Stimulated activated CD8-positive, alpha-beta memory T cell treated with anti-CD3 and anti-CD28 coated beads, Interleukin-12 subunit alpha, Interleukin-12 subunit beta, amount 100 ng/mL, for 1 hour (primary cell): ENCODE data around the gene FAM53B.

Experiments used
- DNase-seq: peaks from one replicate; pipeline ENCODE4 v3.0.0-alpha.2; 2020; ENCODE audit warnings: low read depth

The FAM53B gene

DNA sequence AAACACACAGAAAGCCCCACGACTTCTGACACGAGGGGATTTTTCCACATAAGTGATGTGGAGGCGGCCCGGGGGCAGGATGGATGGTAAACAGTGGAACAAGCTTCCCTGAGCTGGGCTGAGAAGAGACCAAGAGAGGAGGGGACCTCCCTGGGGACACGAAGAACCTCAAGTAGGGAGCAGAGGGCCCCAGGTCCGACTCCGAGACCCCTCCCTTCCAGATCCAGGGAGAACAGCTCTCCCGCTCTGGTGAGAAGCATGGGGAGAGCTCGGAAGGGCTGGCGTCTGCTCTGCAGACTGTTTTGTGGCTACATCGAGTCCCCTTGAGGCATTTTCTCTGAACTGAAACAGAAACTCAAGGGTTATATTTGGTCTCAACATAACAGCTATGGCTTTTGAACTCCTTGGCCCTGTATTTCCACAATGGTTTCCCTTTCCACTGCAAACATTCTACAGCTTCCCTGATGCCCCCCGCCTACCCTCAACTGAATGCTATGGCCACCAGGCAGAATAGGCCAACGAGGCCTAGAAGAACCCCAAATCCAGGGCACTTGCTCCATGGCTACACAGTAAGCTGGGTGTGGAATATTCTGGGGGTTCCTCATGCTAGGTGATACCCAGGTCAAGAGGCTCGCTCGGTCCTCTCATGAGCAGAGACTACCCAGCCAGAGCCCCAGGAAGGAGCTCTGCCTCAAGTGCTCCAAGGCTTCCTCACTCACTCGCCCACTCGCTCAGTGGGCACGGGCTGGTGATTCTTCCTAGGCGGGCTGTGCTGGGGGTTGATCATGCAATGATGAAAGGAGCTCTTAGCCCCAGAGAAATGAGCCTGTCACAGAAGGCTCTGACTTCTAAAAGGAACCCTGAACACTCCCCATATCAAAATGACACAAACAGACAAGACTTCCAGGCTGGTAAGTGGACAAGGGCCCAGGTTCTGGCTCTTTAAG is 47.5 kb downstream of the FAM53B start:
- DNase-seq: no peak

- no peak for DNase-seq
These were observed 48.9 kb downstream of the FAM53B start for GRCh38 chr10:124695259-124695658.

GRCh38 chr10:124694481-124695220 is 49.5 kb downstream of the FAM53B start:
- no peak for DNase-seq

GRCh38 chr10:124693801-124694416 is 50.3 kb downstream of the FAM53B start:
- no peak for DNase-seq

GRCh38 chr10:124693396-124693795 is 50.8 kb downstream of the FAM53B start:
- DNase-seq: no peak

GRCh38 chr10:124692100-124692446 is 52.1 kb downstream of the FAM53B start:
- DNase-seq: no peak

- DNase-seq: no peak
These were observed 52.6 kb downstream of the FAM53B start for GRCh38 chr10:124691421-124692099.

DNA sequence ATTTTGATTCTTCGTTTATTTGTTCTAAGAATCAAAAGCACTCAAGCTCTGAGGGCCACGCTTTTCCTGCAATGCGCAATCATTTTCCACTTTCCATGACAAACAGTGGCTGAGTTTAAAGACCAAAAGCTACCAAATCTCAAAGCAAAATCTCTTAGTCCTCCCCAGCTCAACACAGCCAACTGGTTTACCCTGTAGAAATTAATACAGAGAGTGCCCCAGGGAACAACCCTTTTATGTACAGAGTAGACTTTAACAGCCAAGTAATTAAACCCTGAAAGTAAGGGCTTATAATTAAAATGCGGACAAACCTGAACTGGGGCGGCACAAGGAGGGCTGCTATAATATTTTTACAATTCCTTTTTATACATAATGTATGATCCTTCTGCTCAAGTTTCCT is 53.2 kb downstream of the FAM53B start:
- no peak for DNase-seq

- no peak for DNase-seq
These were observed 54.2 kb downstream of the FAM53B start for GRCh38 chr10:124689911-124690498.

DNA sequence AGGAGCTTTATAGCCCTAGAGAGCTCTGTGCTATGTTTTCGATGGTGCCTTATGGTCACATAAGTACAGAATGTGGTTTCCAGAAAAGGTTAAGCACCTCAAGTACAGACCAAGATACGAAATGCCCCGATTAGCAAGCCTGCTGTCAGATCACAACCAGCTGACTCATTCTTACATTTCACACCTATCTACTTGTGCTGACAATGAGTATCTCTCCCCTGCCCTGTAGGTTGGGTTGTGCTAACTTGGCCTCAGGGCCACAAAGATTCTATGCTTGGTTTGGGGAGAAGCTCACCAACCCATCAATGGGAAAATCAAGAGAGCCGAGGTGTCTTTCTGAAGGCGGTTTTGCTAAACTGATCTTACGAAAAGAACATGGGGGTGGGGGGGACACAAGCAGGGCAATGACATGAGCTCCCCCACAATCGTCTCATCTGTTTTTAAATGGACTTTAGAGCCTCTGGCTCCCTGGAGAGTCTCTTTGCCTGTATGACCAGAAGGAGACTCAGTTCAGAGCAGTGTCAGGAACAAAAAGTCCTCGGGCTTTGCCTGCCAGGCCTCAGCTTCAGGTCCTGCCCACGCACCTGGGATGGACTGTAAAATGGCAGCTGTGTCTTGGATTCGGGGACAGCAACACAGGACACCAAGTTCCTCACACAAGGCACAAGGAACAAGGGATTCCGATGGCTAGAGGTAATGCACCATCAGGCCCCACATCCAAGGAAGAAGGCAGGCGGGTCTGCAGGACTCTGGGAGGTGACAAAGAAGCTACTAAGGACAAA is 55.1 kb downstream of the FAM53B start:
- DNase-seq: peak; percentile 39

- no peak for DNase-seq
These were observed 55.8 kb downstream of the FAM53B start for GRCh38 chr10:124688386-124688785.

GRCh38 chr10:124686707-124687376 is 57.3 kb downstream of the FAM53B start:
- no peak for DNase-seq

- DNase-seq: no peak
These were observed 58.9 kb downstream of the FAM53B start for GRCh38 chr10:124685261-124685660.

- no peak for DNase-seq
These were observed 60.4 kb downstream of the FAM53B start for GRCh38 chr10:124683814-124684213.

DNA sequence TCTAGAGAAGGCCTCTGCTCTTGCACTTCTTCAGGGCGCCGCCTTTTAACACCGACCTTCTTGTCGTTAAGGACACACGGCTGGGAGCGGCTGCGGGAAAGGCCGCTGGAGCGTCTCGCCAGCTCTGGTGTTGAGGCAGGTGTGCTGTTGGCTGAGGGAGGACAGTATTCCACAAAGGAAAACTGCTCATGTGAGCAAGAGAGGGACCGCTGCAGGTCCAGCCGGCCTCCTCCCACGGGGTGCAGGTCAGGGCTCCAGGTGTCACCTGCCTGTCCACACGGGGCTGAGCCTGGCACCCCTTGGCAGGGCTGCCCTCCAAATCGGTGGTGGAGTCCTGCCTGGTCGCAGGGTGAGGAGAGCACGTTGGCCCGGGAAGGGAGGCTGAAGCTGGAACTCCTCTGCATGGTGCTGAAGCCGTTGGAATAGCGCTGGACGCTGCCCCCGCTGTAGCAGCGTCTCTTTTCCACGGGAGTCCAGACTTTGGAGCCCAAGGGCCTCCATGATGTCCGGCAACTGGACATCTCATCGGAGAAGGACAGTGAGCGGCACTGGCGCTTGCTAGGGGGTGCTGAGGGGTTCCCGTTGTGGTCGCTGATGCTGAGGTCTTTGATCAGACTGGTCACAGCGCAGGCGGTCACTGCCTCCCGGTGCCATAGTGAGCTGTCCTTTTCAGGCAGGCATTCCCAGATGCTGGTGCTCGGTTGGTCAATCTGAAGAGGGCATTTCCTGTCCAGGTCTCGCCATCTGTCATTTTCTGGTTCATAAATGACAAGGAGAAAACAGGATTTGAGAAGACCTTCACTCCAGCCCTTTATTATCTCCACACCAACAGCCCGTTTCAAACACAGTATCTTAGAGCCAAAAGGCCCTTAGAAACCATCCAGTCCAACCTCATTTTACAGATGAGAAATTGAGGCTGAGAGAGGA is 62.3 kb downstream of the FAM53B start:
- no peak for DNase-seq

DNA sequence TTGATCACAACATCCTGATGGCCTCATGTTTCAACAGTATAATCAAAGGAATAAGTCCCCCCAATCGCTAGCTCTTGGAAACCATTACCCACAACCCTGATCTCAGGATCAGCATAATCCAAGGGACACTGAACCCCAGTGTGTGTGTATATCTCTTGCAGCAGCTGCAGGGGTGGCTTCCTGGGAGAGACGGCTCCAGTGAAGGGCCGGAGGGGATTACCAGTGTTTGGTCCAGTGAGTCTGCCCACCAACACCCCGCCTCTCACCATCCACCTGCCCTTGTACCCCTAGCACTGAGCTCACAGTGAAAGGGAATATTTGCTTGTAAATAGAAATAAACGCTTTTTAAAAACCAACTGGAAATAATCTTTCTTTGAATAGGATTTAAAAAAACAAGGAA is 63.1 kb downstream of the FAM53B start:
- DNase-seq: no peak

GRCh38 chr10:124680675-124681074 is 63.5 kb downstream of the FAM53B start:
- DNase-seq: no peak

DNA sequence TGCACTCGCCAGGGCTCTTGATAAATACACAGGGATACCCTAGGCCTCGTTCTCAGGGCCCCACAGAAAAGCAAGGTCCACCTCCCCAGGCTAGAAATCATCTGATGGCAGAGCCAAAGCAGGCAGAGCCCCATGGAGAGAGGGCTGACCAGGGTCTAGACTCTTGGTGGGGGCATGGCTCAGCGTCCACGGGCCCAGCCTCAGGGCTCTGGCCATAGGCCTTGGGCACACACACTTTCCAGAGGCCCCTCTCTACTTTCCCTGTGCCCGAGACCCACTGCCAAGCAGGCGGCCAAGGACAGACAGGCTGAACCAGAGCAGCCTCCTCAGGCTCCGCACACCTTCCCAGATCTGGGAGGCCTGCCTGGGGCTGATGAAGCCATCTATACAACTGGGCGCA is 64.8 kb downstream of the FAM53B start:
- DNase-seq: no peak

- DNase-seq: no peak
These were observed 65.5 kb downstream of the FAM53B start for GRCh38 chr10:124678557-124679240.
